ENCODE measurements around the gene CENPU.

DNA sequence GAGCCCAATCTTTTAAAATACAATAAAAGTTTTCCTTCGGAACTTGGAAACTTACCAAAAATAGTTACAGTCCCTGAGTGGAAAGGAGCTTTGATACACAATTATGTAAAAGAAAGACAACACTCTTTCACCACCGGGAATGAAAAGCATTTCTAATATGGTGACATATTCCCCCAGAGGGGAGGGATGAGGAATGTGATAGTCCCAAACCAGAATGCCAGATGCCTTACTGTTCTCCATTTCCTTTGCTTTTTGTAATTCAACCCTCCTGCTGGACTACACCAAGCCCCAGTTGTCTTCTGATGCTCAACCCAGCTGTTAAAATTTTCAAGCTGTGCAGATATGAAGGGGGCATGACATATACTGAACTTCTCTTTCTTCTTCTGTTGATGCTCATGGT lies 80.2 kb downstream of the CENPU start:
- TF ChIP-seq, protein P1, sequence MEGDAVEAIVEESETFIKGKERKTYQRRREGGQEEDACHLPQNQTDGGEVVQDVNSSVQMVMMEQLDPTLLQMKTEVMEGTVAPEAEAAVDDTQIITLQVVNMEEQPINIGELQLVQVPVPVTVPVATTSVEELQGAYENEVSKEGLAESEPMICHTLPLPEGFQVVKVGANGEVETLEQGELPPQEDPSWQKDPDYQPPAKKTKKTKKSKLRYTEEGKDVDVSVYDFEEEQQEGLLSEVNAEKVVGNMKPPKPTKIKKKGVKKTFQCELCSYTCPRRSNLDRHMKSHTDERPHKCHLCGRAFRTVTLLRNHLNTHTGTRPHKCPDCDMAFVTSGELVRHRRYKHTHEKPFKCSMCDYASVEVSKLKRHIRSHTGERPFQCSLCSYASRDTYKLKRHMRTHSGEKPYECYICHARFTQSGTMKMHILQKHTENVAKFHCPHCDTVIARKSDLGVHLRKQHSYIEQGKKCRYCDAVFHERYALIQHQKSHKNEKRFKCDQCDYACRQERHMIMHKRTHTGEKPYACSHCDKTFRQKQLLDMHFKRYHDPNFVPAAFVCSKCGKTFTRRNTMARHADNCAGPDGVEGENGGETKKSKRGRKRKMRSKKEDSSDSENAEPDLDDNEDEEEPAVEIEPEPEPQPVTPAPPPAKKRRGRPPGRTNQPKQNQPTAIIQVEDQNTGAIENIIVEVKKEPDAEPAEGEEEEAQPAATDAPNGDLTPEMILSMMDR (IDR thresholded peaks at IDR 0.05; ENCODE audit: poor library complexity, severe bottlenecking): no peak
- TF ChIP-seq EZH2 (IDR thresholded peaks at IDR 0.05; ENCODE audit: borderline replicate concordance, insufficient read depth, low read length, poor library complexity, severe bottlenecking) (no peak), POLR2AphosphoS5 (IDR thresholded peaks at IDR 0.05) (no peak), RAD21 (conservative IDR thresholded peaks at IDR 0.05) (no peak), MXI1 (conservative IDR thresholded peaks at IDR 0.05; ENCODE audit: poor library complexity, severe bottlenecking) (no peak), SMC3 (conservative IDR thresholded peaks at IDR 0.05; ENCODE audit: poor library complexity) (no peak)
